Measurements from ENCODE around the gene ARHGAP40.

The ARHGAP40 gene

DNA sequence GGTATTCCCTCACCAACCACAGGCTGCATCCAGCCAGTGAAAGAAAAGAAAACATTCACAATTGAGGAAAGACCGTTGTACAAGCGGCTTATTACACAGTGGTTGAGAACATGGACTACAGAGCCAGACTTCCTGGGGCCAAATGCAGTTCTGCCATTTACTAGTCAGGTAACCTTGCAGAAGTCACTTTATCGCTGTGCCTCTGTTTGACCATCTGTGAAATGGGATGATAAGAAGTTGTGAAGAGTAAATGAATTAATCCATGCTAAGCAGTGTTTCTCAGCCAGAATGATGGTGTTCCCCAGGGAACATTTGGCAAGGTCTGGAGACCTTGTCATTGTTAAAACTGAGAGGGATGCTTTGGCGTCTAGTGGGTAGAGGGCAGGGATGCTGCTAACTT is 14.8 kb downstream of the ARHGAP40 start:
- no peaks in the 10 kb centered on the region for H3K9me3 ChIP-seq (ENCODE audit: control insufficient read depth, low read length)
- peaks cover 12% of the 10 kb centered on the region for H3K4me1 ChIP-seq (ENCODE audit: control insufficient read depth, insufficient read depth, low read length)
- H3K4me3 ChIP-seq (ENCODE audit: insufficient read depth, low read depth, low read length) = no peak overlapping the region
- H3K36me3 ChIP-seq (ENCODE audit: control insufficient read depth, insufficient read depth, low read length) = no peaks in the 10 kb centered on the region
- WGBS, 2 experiments = 94 to 95% methylated on average over 4 of the region's 4 CpGs
- H3K27ac ChIP-seq (ENCODE audit: insufficient read depth, low read depth, low read length, poor library complexity, severe bottlenecking) = no peak overlapping the region
- no peaks in the 10 kb centered on the region for H3K27me3 ChIP-seq (ENCODE audit: control insufficient read depth, insufficient read depth, low read length, poor library complexity, severe bottlenecking)

DNA sequence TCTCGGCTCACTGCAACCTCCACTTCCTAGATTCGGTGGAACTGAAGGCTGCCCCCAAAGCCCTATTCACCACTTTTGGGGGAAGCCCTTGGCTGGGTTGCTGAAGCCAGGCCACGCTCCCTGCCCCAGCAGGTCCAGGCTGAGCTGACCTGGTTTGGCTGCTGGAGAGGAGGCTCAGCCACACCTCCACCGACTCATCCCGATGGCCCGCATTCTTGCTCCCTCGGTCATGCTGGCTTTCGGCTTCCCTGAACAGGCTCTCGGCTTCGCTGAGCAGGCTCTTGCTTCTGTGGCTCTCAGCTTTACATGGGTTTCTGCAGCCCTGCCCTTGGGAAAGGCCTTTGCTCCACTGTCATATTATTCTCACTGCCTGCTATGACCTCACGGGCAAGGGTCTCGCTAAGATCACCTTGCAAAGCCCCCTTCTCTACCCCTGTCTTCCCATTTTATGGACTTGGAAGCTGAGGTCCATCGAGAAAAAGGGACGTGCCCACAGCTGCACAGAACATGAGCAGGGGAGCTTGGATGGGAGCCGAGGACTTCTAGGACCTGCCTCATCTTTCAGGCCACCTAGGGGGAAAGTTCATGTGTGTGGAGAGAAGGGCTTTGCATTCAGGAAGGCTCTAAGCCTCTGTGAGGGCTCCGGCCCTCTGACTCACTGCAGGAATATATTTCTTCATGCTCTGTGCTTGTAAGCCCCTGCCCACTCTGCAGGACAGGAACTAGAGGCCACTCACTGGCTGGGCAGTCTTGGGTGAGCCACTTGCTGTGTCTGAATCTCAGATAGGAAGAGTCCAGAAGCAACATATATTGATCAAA is 15.6 kb downstream of the ARHGAP40 start:
- Histone ChIP-seq H3K27me3 (ENCODE audit: control insufficient read depth, insufficient read depth, low read length, poor library complexity, severe bottlenecking) (no peaks in the 10 kb centered on the region), H3K36me3 (ENCODE audit: control insufficient read depth, insufficient read depth, low read length) (no peaks in the 10 kb centered on the region), H3K4me3 (ENCODE audit: insufficient read depth, low read depth, low read length) (no peak overlapping the region), H3K9me3 (ENCODE audit: control insufficient read depth, low read length) (no peaks in the 10 kb centered on the region), H3K4me1 (ENCODE audit: control insufficient read depth, insufficient read depth, low read length) (peaks cover 12% of the 10 kb centered on the region), H3K27ac (ENCODE audit: insufficient read depth, low read depth, low read length, poor library complexity, severe bottlenecking) (no peak overlapping the region)
- WGBS, 2 experiments = 76 to 77% methylated on average over 16 of the region's 16 CpGs

DNA sequence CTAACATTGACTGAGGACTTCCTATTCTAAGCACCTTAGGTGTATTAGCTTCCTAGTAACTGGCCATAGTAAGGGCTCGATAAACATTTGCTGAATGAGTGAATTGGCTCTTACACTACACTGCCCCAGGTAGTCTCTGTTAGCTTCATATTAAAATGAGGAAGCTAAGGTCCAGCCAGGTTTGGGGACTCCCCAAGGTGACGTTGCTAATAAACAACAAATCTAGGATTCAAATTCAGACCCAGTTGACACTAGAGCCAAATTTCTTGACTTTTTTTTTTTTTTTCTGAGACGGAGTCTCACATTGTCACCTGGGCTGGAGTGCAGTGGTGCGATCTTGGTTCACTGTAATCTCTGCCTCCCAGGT is 16.2 kb downstream of the ARHGAP40 start:
- Histone ChIP-seq H3K27me3 (ENCODE audit: control insufficient read depth, insufficient read depth, low read length, poor library complexity, severe bottlenecking) (no peaks in the 10 kb centered on the region), H3K27ac (ENCODE audit: insufficient read depth, low read depth, low read length, poor library complexity, severe bottlenecking) (no peak overlapping the region), H3K4me1 (ENCODE audit: control insufficient read depth, insufficient read depth, low read length) (peaks cover 12% of the 10 kb centered on the region), H3K4me3 (ENCODE audit: insufficient read depth, low read depth, low read length) (no peak overlapping the region), H3K9me3 (ENCODE audit: control insufficient read depth, low read length) (no peaks in the 10 kb centered on the region), H3K36me3 (ENCODE audit: control insufficient read depth, insufficient read depth, low read length) (no peaks in the 10 kb centered on the region)
- 83 to 91% methylated on average over 4 of the region's 4 CpGs for WGBS, 2 experiments

DNA sequence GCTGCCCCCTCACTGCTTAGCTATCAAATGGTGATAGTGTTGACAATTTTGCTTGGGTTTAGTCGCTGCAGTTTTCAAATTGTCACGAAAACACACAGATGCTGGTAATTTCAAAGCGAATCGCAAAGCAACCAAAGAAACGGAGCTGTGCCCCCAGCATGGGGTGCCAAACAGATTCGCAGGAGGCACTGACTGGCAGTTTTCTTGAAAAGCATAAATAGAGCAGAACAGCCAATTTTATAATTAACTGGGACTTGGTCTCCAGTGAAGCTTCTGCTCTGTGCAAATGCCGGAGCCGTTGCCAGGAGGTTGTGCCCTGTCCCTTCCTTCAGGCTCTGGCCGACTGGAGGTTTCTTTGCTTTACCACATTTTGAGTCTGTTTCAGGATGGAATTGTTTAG is 18.8 kb downstream of the ARHGAP40 start:
- Histone ChIP-seq H3K9me3 (ENCODE audit: control insufficient read depth, low read length) (no peaks in the 10 kb centered on the region), H3K27ac (ENCODE audit: insufficient read depth, low read depth, low read length, poor library complexity, severe bottlenecking) (no peak overlapping the region), H3K4me3 (ENCODE audit: insufficient read depth, low read depth, low read length) (no peak overlapping the region), H3K27me3 (ENCODE audit: control insufficient read depth, insufficient read depth, low read length, poor library complexity, severe bottlenecking) (no peaks in the 10 kb centered on the region), H3K36me3 (ENCODE audit: control insufficient read depth, insufficient read depth, low read length) (no peaks in the 10 kb centered on the region), H3K4me1 (ENCODE audit: control insufficient read depth, insufficient read depth, low read length) (peaks cover 16% of the 10 kb centered on the region)
- 75 to 76% methylated on average over 9 of the region's 9 CpGs for WGBS, 2 experiments

DNA sequence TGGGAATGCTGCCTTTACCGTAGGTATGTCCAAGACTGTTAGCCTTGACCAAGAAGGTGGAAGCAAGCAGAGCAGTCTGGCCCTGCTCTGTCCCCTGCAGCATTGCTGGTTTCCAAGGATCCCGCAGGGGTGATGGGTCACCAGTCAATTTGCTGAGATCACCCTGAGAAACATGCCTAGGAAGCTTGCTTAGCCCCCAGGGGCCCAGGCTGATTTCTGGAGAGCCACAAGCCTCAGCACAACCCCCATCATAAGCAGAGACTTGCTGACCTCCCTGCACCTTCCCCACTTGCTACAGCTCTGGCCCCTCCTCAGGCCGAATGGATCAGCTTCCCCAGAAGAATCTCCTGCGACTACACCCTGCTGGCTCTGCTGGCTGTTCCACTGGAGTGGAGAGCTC is 21.5 kb downstream of the ARHGAP40 start:
- Histone ChIP-seq H3K4me3 (ENCODE audit: insufficient read depth, low read depth, low read length) (no peak overlapping the region), H3K9me3 (ENCODE audit: control insufficient read depth, low read length) (no peaks in the 10 kb centered on the region), H3K27ac (ENCODE audit: insufficient read depth, low read depth, low read length, poor library complexity, severe bottlenecking) (no peak overlapping the region), H3K4me1 (ENCODE audit: control insufficient read depth, insufficient read depth, low read length) (peaks cover 11% of the 10 kb centered on the region), H3K27me3 (ENCODE audit: control insufficient read depth, insufficient read depth, low read length, poor library complexity, severe bottlenecking) (no peaks in the 10 kb centered on the region), H3K36me3 (ENCODE audit: control insufficient read depth, insufficient read depth, low read length) (no peaks in the 10 kb centered on the region)
- WGBS, 2 experiments = 81 to 90% methylated on average over 4 of the region's 4 CpGs

DNA sequence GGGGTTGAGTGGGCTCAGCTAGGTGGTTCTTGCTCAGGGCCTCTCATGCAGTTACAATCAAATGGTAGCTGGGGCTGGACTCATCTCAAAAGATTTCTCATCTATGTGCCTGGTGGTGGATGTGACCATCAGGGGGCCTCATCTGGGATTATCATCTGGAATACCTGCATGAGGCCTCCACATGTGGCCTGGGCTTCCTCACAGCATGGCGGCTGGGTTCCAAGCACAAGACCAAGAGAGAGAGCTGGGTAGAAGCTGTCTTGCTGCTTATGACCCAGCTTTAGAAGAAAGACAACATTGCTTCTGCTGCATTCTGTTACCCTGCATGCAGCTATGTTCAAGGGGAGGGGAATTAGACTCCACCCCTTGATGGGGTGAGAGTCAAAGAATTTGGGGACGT is 22.5 kb downstream of the ARHGAP40 start:
- no peaks in the 10 kb centered on the region for H3K27me3 ChIP-seq (ENCODE audit: control insufficient read depth, insufficient read depth, low read length, poor library complexity, severe bottlenecking)
- H3K27ac ChIP-seq (ENCODE audit: insufficient read depth, low read depth, low read length, poor library complexity, severe bottlenecking) = no peak overlapping the region
- no peaks in the 10 kb centered on the region for H3K36me3 ChIP-seq (ENCODE audit: control insufficient read depth, insufficient read depth, low read length)
- 89 to 98% methylated on average over 2 of the region's 2 CpGs for WGBS, 2 experiments
- H3K4me1 ChIP-seq (ENCODE audit: control insufficient read depth, insufficient read depth, low read length) = peaks cover 11% of the 10 kb centered on the region
- H3K4me3 ChIP-seq (ENCODE audit: insufficient read depth, low read depth, low read length) = no peak overlapping the region
- no peaks in the 10 kb centered on the region for H3K9me3 ChIP-seq (ENCODE audit: control insufficient read depth, low read length)

DNA sequence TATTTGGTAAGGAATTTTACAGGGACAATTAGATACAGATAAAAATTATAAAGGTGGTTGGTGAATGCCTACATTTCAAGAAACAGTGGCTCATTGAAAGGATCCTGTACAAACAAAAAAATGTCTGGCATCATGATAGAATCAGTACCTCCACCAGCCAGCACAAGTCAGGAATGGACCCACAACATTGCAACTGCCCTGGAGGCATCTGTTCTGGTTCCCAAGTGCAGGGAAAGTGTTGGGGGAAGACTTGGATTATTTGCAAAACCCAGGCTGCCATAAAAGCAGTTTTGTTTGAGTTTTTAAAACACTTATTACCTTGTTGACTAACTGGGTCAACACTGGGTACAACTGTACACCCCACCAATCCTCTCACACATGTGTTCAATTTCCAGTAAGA is 24.3 kb downstream of the ARHGAP40 start:
- Histone ChIP-seq H3K9me3 (ENCODE audit: control insufficient read depth, low read length) (no peaks in the 10 kb centered on the region), H3K4me1 (ENCODE audit: control insufficient read depth, insufficient read depth, low read length) (peaks cover 4% of the 10 kb centered on the region), H3K4me3 (ENCODE audit: insufficient read depth, low read depth, low read length) (no peak overlapping the region), H3K36me3 (ENCODE audit: control insufficient read depth, insufficient read depth, low read length) (no peaks in the 10 kb centered on the region), H3K27ac (ENCODE audit: insufficient read depth, low read depth, low read length, poor library complexity, severe bottlenecking) (no peak overlapping the region), H3K27me3 (ENCODE audit: control insufficient read depth, insufficient read depth, low read length, poor library complexity, severe bottlenecking) (no peaks in the 10 kb centered on the region)

DNA sequence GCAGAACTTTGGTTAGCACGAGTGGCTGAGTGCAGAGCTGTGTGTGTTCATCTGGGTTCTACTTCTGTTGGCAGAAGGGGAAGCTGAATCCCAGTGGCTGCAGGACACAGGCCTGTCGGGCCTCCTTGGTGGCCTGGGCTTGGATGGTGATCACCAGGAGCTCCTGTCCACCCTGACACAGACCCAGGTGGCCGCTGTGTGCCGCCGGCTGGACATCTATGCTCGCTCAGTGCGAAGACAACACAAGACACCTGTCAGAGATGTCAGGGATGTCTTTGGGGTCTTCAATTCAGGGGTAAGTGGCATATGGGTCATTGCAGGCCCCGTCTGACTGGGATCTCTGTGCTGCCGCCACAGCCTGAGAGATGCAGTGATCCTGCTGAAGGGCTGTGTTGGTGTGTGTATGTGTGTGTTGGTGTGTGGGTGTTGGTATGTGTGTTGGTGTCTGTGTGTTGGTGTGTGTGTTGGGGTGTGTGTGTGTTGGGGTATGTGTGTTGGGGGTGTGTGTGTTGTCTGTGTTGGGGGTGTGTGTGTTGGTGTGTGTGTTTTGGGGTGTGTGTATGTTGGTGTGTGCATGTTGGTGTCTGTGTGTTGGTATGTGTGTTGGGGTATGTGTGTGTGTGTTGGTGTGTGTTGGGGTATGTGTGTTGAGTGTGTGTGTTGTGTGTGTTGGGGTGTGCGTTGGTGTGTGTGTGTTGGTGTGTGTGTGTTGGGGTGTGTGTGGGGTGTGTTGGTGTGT is 25.5 kb downstream of the ARHGAP40 start:
- 92 to 94% methylated on average over 10 of the region's 10 CpGs for WGBS, 2 experiments
- H3K27me3 ChIP-seq (ENCODE audit: control insufficient read depth, insufficient read depth, low read length, poor library complexity, severe bottlenecking) = no peaks in the 10 kb centered on the region
- H3K9me3 ChIP-seq (ENCODE audit: control insufficient read depth, low read length) = no peaks in the 10 kb centered on the region
- no peak overlapping the region for H3K27ac ChIP-seq (ENCODE audit: insufficient read depth, low read depth, low read length, poor library complexity, severe bottlenecking)
- no peak overlapping the region for H3K4me3 ChIP-seq (ENCODE audit: insufficient read depth, low read depth, low read length)
- peaks cover 4% of the 10 kb centered on the region for H3K4me1 ChIP-seq (ENCODE audit: control insufficient read depth, insufficient read depth, low read length)
- H3K36me3 ChIP-seq (ENCODE audit: control insufficient read depth, insufficient read depth, low read length) = no peaks in the 10 kb centered on the region

DNA sequence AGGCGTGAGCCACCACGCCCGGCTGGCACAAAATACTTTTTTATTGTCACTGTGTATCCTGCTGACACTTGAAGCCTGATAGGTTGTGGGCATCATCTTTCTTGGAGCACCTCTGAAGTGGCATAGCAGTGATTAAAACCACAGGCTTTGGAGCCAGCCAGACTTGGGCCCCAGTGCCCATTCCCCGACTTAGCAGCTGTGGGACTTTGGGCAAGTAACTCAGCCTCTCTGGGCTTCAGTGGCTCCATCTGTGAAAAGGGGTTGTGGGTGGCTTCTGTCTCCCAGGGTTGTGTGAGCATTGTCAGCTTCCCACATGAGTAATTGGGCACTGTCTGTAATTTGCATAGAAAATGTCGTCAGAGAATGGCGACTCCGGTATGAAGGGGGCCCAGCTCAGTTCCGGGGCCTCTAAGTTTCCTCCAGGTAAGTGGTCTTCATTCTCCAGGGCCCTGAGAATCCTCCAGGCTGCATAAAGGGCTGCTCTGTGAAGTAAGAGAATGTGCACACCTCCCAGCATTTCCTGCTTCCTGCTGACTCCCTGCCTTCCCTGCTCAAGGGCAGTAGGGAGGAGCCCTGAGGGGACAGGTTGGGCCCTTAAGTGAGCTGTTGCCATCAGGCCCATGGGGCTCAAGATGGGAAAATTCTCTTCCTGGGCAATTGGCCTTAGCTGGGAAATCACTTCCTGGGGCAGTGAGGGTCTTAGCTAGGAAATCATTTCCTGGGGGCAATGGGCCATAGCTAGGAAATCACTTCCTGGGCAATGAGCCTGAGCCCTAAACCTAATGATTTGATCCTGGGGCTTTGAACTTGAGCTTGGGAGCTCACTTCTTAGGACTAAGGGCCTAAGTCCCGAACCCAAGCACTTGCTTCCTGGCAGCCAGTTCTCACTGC is 27.2 kb downstream of the ARHGAP40 start:
- Histone ChIP-seq H3K27ac (ENCODE audit: insufficient read depth, low read depth, low read length, poor library complexity, severe bottlenecking) (no peak overlapping the region), H3K4me3 (ENCODE audit: insufficient read depth, low read depth, low read length) (no peak overlapping the region), H3K9me3 (ENCODE audit: control insufficient read depth, low read length) (no peaks in the 10 kb centered on the region), H3K4me1 (ENCODE audit: control insufficient read depth, insufficient read depth, low read length) (no peaks in the 10 kb centered on the region), H3K27me3 (ENCODE audit: control insufficient read depth, insufficient read depth, low read length, poor library complexity, severe bottlenecking) (no peaks in the 10 kb centered on the region), H3K36me3 (ENCODE audit: control insufficient read depth, insufficient read depth, low read length) (no peaks in the 10 kb centered on the region)
- 81 to 85% methylated on average over 9 of the region's 9 CpGs for WGBS, 2 experiments

DNA sequence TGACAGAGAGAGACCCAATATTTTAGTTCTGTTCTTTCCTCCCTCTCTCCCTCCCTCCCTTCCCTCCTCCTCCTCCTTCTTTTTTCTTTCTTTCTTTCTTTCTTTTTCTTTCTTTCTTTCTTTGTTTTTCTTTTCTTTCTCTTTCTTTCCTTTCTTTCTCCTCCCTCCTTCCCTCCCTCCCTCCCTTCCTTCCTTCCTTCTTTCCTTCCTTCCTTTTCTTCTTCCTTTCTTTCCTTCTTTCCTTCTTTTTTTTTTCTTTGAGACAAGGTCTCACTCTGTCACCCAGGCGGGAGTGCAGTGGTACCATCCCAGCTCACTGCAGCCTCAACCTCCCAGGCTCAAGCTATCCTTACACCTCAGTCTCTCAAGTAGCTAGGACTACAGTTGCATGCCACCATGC is 28.4 kb downstream of the ARHGAP40 start:
- Histone ChIP-seq H3K27ac (ENCODE audit: insufficient read depth, low read depth, low read length, poor library complexity, severe bottlenecking) (no peak overlapping the region), H3K36me3 (ENCODE audit: control insufficient read depth, insufficient read depth, low read length) (no peaks in the 10 kb centered on the region), H3K9me3 (ENCODE audit: control insufficient read depth, low read length) (no peaks in the 10 kb centered on the region), H3K4me1 (ENCODE audit: control insufficient read depth, insufficient read depth, low read length) (no peaks in the 10 kb centered on the region), H3K4me3 (ENCODE audit: insufficient read depth, low read depth, low read length) (no peak overlapping the region), H3K27me3 (ENCODE audit: control insufficient read depth, insufficient read depth, low read length, poor library complexity, severe bottlenecking) (no peaks in the 10 kb centered on the region)
- 90 to 95% methylated on average over 1 of the region's 1 CpG for WGBS, 2 experiments

Measured in ectodermal cell (in vitro differentiated cells).